H9 (cell line): Measurements from ENCODE around the gene IPO11. TPM values are rescaled to one million over a fixed set of nuclear protein-coding genes. Genes with fewer than 3 reads are reported as not detected.

Experiments
- DNase-seq: peaks from one replicate; pipeline ENCODE4 v3.0.0-alpha.2; 2017
- H2AFZ ChIP-seq: one replicate; pipeline ENCODE4 v1.6.1; 2013; ENCODE audit warnings: mild to moderate bottlenecking, low read length, control low read depth, moderate library complexity
- H2AK5ac ChIP-seq: 2 replicates; pipeline ENCODE4 v1.6.1; 2013; ENCODE audit warnings: low read length, control low read depth, mixed read lengths; ENCODE audit not compliant: insufficient read length
- H2BK120ac ChIP-seq: one replicate; pipeline ENCODE4 v1.6.1; 2013; ENCODE audit warnings: low read depth, mild to moderate bottlenecking, low read length, control low read depth, inconsistent platforms; ENCODE audit not compliant: poor library complexity, severe bottlenecking
- H2BK12ac ChIP-seq: 2 replicates; pipeline ENCODE4 v1.6.1; 2013; ENCODE audit warnings: low read length, control low read depth, mixed read lengths, low read depth; ENCODE audit not compliant: insufficient read length
- H2BK15ac ChIP-seq: 2 replicates; pipeline ENCODE4 v1.6.1; 2013; ENCODE audit warnings: low read depth, low read length, control low read depth
- H2BK20ac ChIP-seq: one replicate; pipeline ENCODE4 v1.6.1; 2013; ENCODE audit warnings: low read depth, mild to moderate bottlenecking, low read length, control low read depth, inconsistent platforms; ENCODE audit not compliant: poor library complexity, severe bottlenecking
- H2BK5ac ChIP-seq: 2 replicates; pipeline ENCODE4 v1.6.1; 2013; ENCODE audit warnings: low read length, control low read depth, mixed read lengths; ENCODE audit not compliant: insufficient read length
- H3K14ac ChIP-seq: 2 replicates; pipeline ENCODE4 v1.6.1; 2013; ENCODE audit warnings: low read length, control low read depth; ENCODE audit not compliant: insufficient read depth
- H3K18ac ChIP-seq: 2 replicates; pipeline ENCODE4 v1.6.1; 2013; ENCODE audit warnings: low read depth, mild to moderate bottlenecking, mixed read lengths, low read length, control low read depth; ENCODE audit not compliant: insufficient read length
- H3K23ac ChIP-seq: 2 replicates; pipeline ENCODE4 v1.6.1; 2013; ENCODE audit warnings: low read length, control low read depth, mixed read lengths, low read depth; ENCODE audit not compliant: insufficient read length
- H3K23me2 ChIP-seq: 2 replicates; pipeline ENCODE4 v1.6.1; 2013; ENCODE audit warnings: low read depth, mild to moderate bottlenecking, mixed read lengths, low read length, control low read depth; ENCODE audit not compliant: insufficient read length, poor library complexity, severe bottlenecking
- H3K27ac ChIP-seq: 2 replicates; pipeline ENCODE4 v1.5.1; 2013; ENCODE audit warnings: low read length, control low read depth, mixed read lengths, low read depth; ENCODE audit not compliant: insufficient read length
- H3K27me3 ChIP-seq: 2 replicates; pipeline ENCODE4 v1.6.1; 2013; ENCODE audit warnings: low read length, control low read depth, inconsistent platforms; ENCODE audit not compliant: insufficient read depth
- H3K4ac ChIP-seq: 2 replicates; pipeline ENCODE4 v1.6.1; 2013; ENCODE audit warnings: low read depth, mild to moderate bottlenecking, control low read depth, inconsistent platforms, low read length, moderate library complexity
- H3K4me1 ChIP-seq: 2 replicates; pipeline ENCODE4 v1.6.1; 2013; ENCODE audit warnings: low read length, control low read depth, inconsistent platforms; ENCODE audit not compliant: insufficient read depth
- H3K4me2 ChIP-seq: 2 replicates; pipeline ENCODE4 v1.6.1; 2013; ENCODE audit warnings: low read length, control low read depth, mixed read lengths; ENCODE audit not compliant: insufficient read length, insufficient read depth
- H3K56ac ChIP-seq: 2 replicates; pipeline ENCODE4 v1.6.1; 2013; ENCODE audit warnings: low read depth, mild to moderate bottlenecking, mixed read lengths, low read length, control low read depth; ENCODE audit not compliant: insufficient read length
- H3K79me1 ChIP-seq: 2 replicates; pipeline ENCODE4 v1.6.1; 2013; ENCODE audit warnings: low read depth, mild to moderate bottlenecking, moderate library complexity, low read length, control low read depth, inconsistent platforms; ENCODE audit not compliant: insufficient read depth, poor library complexity, severe bottlenecking
- H3K79me2 ChIP-seq: 2 replicates; pipeline ENCODE4 v1.6.1; 2013; ENCODE audit warnings: low read length, control low read depth, inconsistent platforms; ENCODE audit not compliant: insufficient read depth
- H3K9ac ChIP-seq: 2 replicates; pipeline ENCODE4 v1.6.1; 2013; ENCODE audit warnings: low read length, control low read depth, mixed read lengths; ENCODE audit not compliant: insufficient read length; ENCODE audit errors: extremely low read depth
- H3K9me3 ChIP-seq: one replicate; pipeline ENCODE4 v1.6.1; 2013; ENCODE audit warnings: low read depth, low read length, inconsistent platforms; ENCODE audit not compliant: control insufficient read depth
- H3T11ph ChIP-seq: one replicate; pipeline ENCODE4 v1.6.1; 2013; ENCODE audit warnings: mild to moderate bottlenecking, low read length, control low read depth, inconsistent platforms
- H4K20me1 ChIP-seq: one replicate; pipeline ENCODE4 v1.6.1; 2013; ENCODE audit not compliant: control insufficient read depth, insufficient read length, insufficient read depth
- H4K5ac ChIP-seq: 2 replicates; pipeline ENCODE4 v1.6.1; 2013; ENCODE audit warnings: low read depth, mild to moderate bottlenecking, mixed read lengths, low read length, control low read depth; ENCODE audit not compliant: insufficient read length
- H4K8ac ChIP-seq: replicated peaks from 2 replicates; pipeline ENCODE4 v1.6.1; 2013; ENCODE audit warnings: low read length, control low read depth, mixed read lengths, low read depth; ENCODE audit not compliant: insufficient read length
- H4K91ac ChIP-seq: 2 replicates; pipeline ENCODE4 v1.6.1; 2013; ENCODE audit warnings: low read depth, mild to moderate bottlenecking, moderate library complexity, mixed read lengths, low read length, control low read depth; ENCODE audit not compliant: insufficient read length
- H3K27ac Mint-ChIP-seq, 3 experiments: 2 replicates in 2 of 3; 3 replicates in 1 of 3; pipeline ENCODE4 v1.8.0; 2020 to 2021; ENCODE audit warnings: mixed read lengths in 3 of 3, mild to moderate bottlenecking in 1 of 3, moderate library complexity in 1 of 3
- H3K27me3 Mint-ChIP-seq: 2 replicates; pipeline ENCODE4 v1.8.0; 2021; ENCODE audit warnings: low read depth, mild to moderate bottlenecking, moderate library complexity, mixed read lengths
- H3K36me3 Mint-ChIP-seq, 3 experiments: 2 replicates in 2 of 3; 3 replicates in 1 of 3; pipeline ENCODE4 v1.8.0; 2020 to 2021; ENCODE audit warnings: low read depth in 3 of 3, mixed read lengths in 3 of 3; ENCODE audit not compliant: insufficient read depth in 1 of 3
- H3K4me1 Mint-ChIP-seq, 2 experiments: 2 replicates each; pipeline ENCODE4 v1.8.0; 2020; ENCODE audit warnings: mixed read lengths in 2 of 2
- H3K4me3 Mint-ChIP-seq, 2 experiments: 2 replicates in 1 of 2; 3 replicates in 1 of 2; pipeline ENCODE4 v1.8.0; 2020 to 2021; ENCODE audit warnings: mild to moderate bottlenecking in 2 of 2, mixed read lengths in 2 of 2, moderate library complexity in 1 of 2
- H3K9me3 Mint-ChIP-seq, 2 experiments: 2 replicates in 1 of 2; 3 replicates in 1 of 2; pipeline ENCODE4 v1.8.0; 2020; ENCODE audit warnings: mild to moderate bottlenecking in 2 of 2, mixed read lengths in 2 of 2, moderate library complexity in 1 of 2
- WGBS: extraction: QIAGEN DNeasy Blood & Tissue Kit; methylation state at CpG from one replicate; pipeline ENCODE4 v1.1.7; 2013; ENCODE audit warnings: missing lambda C conversion rate, low lambda C conversion rate, mixed read lengths; ENCODE audit not compliant: insufficient read length; ENCODE audit errors: extremely low coverage; 5-methylcytosine and 5-hydroxymethylcytosine counted together
- total RNA-seq: library from RNA; stranded (reverse); gene quantifications from 2 replicates; pipeline ENCODE4 v1.2.1, GENCODE V29; 2021
- TF ChIP-seq, protein P1 (sequence below): fragments of 200-600 bp; sonication (generic); conservative IDR thresholded peaks from 3 replicates; pipeline ENCODE4 v1.8.0; 2021; ENCODE audit warnings: antibody characterized with exemption, mild to moderate bottlenecking

IPO11 gene
- total RNA-seq, 1 experiment from 2014 or later, result 63.0 TPM

DNA sequence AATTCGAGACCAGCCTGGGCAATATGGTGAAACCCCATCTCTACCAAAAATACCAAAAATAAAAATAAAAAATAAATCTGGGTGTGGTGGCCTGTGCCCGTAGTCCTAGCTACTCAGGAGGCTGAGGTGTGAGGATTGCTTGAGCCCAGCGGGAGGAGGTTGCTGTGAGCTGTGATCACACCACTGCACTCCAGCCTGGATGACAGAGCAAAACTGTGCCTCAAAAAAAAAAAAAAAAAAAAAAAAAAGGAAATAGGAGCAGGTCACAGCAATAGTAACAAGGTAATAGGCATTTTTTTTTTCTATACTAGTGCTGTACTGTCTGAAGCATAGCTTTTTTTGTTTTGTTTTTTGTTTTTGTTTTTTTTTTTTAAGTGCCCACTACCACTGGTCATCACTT is 171.8 kb downstream of the IPO11 start:
- Histone ChIP-seq H3K79me2 (no peaks in the 10 kb centered on the region; the same call in 1 of the 2 replicates), H4K91ac (no peak overlapping the region), H3K4me2 (no peak overlapping the region), H3K14ac (no peak overlapping the region), H3K79me1 (no peaks in the 10 kb centered on the region), H4K20me1 (no peaks in the 10 kb centered on the region), H2BK15ac (no peak overlapping the region), H2BK120ac (no peak overlapping the region), H3K56ac (no peak overlapping the region), H3K23me2 (no peaks in the 10 kb centered on the region), H4K5ac (no peak overlapping the region), H3K9me3 (no peaks in the 10 kb centered on the region), H3T11ph (no peak overlapping the region), H2BK5ac (no peak overlapping the region), H3K4ac (no peak overlapping the region), H2AK5ac (no peak overlapping the region), H3K27ac (no peak overlapping the region), H3K23ac (no peak overlapping the region), H3K9ac (no peak overlapping the region), H2BK12ac (no peak overlapping the region), H3K4me1 (no peaks in the 10 kb centered on the region), H2BK20ac (no peak overlapping the region), H3K18ac (no peak overlapping the region), H3K27me3 (no peaks in the 10 kb centered on the region), H4K8ac (no peak overlapping the region), H2AFZ (no peak overlapping the region)
- TF ChIP-seq, protein P1, sequence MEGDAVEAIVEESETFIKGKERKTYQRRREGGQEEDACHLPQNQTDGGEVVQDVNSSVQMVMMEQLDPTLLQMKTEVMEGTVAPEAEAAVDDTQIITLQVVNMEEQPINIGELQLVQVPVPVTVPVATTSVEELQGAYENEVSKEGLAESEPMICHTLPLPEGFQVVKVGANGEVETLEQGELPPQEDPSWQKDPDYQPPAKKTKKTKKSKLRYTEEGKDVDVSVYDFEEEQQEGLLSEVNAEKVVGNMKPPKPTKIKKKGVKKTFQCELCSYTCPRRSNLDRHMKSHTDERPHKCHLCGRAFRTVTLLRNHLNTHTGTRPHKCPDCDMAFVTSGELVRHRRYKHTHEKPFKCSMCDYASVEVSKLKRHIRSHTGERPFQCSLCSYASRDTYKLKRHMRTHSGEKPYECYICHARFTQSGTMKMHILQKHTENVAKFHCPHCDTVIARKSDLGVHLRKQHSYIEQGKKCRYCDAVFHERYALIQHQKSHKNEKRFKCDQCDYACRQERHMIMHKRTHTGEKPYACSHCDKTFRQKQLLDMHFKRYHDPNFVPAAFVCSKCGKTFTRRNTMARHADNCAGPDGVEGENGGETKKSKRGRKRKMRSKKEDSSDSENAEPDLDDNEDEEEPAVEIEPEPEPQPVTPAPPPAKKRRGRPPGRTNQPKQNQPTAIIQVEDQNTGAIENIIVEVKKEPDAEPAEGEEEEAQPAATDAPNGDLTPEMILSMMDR, result no peak
- WGBS, result no CpG with 5 or more reads among the region's 3 CpGs
- H3K27ac Mint-ChIP-seq, result no peak overlapping the region; a peak in 1 of 7 replicates
- H3K27me3 Mint-ChIP-seq, result no peaks in the 10 kb centered on the region
- H3K36me3 Mint-ChIP-seq, result peaks cover 0 to 7% (median 5%) of the 10 kb centered on the region in 3 experiments; a peak in 2 of 7 replicates
- H3K4me3 Mint-ChIP-seq, result no peak overlapping the region
- peaks cover 0 to 5% of the 10 kb centered on the region in 2 experiments; a peak in 3 of 4 replicates for H3K4me1 Mint-ChIP-seq
- no peaks in the 10 kb centered on the region for H3K9me3 Mint-ChIP-seq
- no peak for DNase-seq
